ENCODE measurements around the gene SYNE1. TPM values are rescaled to one million over a fixed set of nuclear protein-coding genes. Genes with fewer than 3 reads are reported as not detected.

SYNE1 gene
- total and polyA plus RNA-seq, 7 donors: 7.2 to 203 (median 86.4) TPM

DNA sequence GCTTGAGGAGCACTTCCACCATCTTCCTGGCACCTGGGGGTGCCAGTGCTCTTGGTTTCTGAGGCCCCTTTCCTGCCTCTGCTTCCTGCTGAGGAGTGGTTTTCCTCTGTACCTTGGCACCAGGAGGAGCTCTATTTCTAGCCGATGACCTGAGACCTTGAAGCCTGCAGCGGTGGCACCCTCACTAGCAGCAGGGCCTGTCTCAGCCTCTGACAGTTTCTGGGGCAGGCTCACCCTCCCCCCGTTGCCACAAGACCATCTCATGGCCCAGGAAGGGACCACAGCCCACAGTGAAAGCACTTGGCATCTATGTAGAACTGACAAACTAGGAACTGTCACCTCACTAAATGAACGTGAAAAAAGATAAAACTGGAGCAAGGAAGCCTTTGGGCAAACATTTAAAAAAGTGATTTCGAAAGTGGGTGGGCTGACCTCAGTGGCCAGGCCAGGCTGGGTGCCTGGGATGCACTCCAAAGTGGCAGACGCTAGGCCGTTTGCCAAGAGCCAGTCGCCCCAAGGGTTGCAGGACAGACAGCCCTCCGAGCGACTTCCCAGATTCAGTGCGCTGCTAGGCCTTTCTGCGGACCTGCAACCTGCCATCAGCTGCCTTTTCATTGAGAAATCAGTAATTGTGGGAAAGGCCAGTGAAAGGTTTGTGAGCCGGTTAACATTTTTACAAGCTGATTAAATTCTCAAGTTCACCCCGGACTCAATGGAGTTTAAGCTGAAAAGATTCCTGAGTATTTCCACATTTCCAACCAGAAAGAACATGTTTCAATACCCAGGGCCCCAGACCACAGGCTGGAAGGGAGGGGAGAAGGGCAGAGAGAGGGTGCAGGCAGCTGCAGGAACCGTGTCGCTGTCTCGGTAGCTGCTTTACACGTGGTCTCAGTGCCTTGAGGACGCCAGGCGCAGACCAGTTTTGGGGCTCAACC is 526.0 kb downstream of the SYNE1 start:
- 54 to 62% methylated on average over 20 of the region's 20 CpGs for WGBS, 2 donors
- Histone ChIP-seq H3K9me3 (no peaks in the 10 kb centered on the region), H3K4me3 (no peak overlapping the region), H3K4me1 (peaks cover 0 to 8% (median 6%) of the 10 kb centered on the region in 4 donors), H3K27ac (peak overlapping the region in 2 of 4 donors; percentile 13 to 16), H3K36me3 (no peaks in the 10 kb centered on the region), H3K27me3 (no peaks in the 10 kb centered on the region)
- DNase-seq: no peak
- intact Hi-C loops (cut with DNase I): no loop called here
- TF ChIP-seq, protein P1, sequence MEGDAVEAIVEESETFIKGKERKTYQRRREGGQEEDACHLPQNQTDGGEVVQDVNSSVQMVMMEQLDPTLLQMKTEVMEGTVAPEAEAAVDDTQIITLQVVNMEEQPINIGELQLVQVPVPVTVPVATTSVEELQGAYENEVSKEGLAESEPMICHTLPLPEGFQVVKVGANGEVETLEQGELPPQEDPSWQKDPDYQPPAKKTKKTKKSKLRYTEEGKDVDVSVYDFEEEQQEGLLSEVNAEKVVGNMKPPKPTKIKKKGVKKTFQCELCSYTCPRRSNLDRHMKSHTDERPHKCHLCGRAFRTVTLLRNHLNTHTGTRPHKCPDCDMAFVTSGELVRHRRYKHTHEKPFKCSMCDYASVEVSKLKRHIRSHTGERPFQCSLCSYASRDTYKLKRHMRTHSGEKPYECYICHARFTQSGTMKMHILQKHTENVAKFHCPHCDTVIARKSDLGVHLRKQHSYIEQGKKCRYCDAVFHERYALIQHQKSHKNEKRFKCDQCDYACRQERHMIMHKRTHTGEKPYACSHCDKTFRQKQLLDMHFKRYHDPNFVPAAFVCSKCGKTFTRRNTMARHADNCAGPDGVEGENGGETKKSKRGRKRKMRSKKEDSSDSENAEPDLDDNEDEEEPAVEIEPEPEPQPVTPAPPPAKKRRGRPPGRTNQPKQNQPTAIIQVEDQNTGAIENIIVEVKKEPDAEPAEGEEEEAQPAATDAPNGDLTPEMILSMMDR (IDR thresholded peaks at IDR 0.05): no peak
- TF ChIP-seq EP300 (IDR thresholded peaks at IDR 0.05) (no peak), POLR2AphosphoS5 (IDR thresholded peaks at IDR 0.05) (no peak), POLR2A (IDR thresholded peaks at IDR 0.05) (no peak)

DNA sequence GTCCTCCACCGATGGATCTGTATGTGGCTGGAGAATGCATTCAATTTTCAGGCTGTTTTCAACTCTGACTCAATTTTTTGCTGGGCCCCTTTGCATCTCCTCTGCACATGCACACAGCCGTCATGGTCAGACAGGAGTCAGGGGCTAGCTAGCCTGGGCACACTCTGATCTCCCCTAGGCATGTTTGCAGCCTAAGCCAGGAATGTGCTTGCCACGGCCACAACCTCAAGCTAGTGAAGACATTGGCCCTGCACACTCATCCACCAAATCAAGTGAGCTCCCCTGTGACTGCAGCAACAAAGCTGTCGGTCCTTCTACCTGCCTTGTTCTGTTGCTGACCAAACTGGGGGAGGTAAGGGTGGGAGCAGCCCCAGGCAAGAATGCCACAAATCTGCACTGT is 529.2 kb downstream of the SYNE1 start:
- H3K4me3 ChIP-seq: no peak overlapping the region
- no peaks in the 10 kb centered on the region for H3K36me3 ChIP-seq
- peaks cover 0 to 8% (median 6%) of the 10 kb centered on the region in 4 donors for H3K4me1 ChIP-seq
- no peak for DNase-seq
- intact Hi-C loops (cut with DNase I): no loop called here
- 78 to 90% methylated on average over 4 of the region's 4 CpGs for WGBS, 2 donors
- no peaks in the 10 kb centered on the region for H3K9me3 ChIP-seq
- H3K27me3 ChIP-seq: no peaks in the 10 kb centered on the region
- TF ChIP-seq POLR2AphosphoS5 (IDR thresholded peaks at IDR 0.05): no peak
- TF ChIP-seq, protein P1 (IDR thresholded peaks at IDR 0.05): no peak
- no peak for TF ChIP-seq POLR2A (IDR thresholded peaks at IDR 0.05)
- TF ChIP-seq EP300 (IDR thresholded peaks at IDR 0.05): no peak
- no peak overlapping the region for H3K27ac ChIP-seq

DNA sequence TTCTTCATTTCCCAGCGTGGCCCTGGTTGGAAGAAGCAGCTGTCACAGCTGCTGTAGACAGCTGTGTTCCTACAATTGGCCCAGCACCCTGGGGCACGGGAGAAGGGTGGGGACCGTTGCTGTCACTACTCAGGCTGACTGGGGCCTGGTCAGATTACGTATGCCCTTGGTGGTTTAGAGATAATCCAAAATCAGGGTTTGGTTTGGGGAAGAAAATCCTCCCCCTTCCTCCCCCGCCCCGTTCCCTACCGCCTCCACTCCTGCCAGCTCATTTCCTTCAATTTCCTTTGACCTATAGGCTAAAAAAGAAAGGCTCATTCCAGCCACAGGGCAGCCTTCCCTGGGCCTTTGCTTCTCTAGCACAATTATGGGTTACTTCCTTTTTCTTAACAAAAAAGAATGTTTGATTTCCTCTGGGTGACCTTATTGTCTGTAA is 537.0 kb downstream of the SYNE1 start:
- intact Hi-C loops (cut with DNase I): no loop called here
- H3K27ac ChIP-seq: peak overlapping the region in 1 of 4 donors; percentile 40
- no peaks in the 10 kb centered on the region for H3K9me3 ChIP-seq
- no peak for DNase-seq
- no peak overlapping the region for H3K4me3 ChIP-seq
- TF ChIP-seq POLR2A (IDR thresholded peaks at IDR 0.05) (no peak), EP300 (IDR thresholded peaks at IDR 0.05) (no peak), POLR2AphosphoS5 (IDR thresholded peaks at IDR 0.05) (no peak)
- TF ChIP-seq, protein P1 (IDR thresholded peaks at IDR 0.05): no peak
- WGBS, 2 donors: 47 to 58% methylated on average over 7 of the region's 7 CpGs
- H3K4me1 ChIP-seq: peaks cover 0 to 10% (median 0%) of the 10 kb centered on the region in 4 donors
- H3K27me3 ChIP-seq: no peaks in the 10 kb centered on the region
- no peaks in the 10 kb centered on the region for H3K36me3 ChIP-seq

DNA sequence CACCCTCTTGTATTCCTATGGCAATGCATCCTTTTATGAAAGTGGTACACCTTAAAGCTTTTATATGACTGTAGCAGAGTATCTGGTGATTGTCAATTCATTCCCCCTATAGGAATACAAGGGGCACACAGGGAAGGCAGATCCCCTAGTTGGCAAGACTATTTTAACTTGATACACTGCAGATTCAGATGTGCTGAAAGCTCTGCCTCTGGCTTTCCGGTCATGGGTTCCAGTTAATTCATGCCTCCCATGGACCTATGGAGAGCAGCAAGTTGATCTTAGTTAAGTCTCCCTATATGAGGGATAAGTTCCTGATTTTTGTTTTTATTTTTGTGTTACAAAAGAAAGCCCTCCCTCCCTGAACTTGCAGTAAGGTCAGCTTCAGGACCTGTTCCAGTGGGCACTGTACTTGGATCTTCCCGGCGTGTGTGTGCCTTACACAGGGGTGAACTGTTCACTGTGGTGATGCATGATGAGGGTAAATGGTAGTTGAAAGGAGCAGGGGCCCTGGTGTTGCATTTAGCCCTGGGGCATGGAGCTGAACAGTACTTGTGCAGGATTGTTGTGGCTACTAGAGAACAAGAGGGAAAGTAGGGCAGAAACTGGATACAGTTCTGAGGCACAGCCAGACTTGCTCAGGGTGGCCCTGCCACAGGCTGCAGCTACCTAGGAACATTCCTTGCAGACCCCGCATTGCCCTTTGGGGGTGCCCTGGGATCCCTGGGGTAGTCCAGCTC is 537.5 kb downstream of the SYNE1 start:
- no peaks in the 10 kb centered on the region for H3K9me3 ChIP-seq
- H3K4me1 ChIP-seq: peaks cover 0 to 14% (median 4%) of the 10 kb centered on the region in 4 donors
- WGBS, 2 donors: 87 to 91% methylated on average over 4 of the region's 4 CpGs
- peak overlapping the region in 1 of 4 donors; percentile 40 for H3K27ac ChIP-seq
- no peaks in the 10 kb centered on the region for H3K36me3 ChIP-seq
- H3K4me3 ChIP-seq: no peak overlapping the region
- DNase-seq: no peak
- no peak for TF ChIP-seq EP300 (IDR thresholded peaks at IDR 0.05)
- TF ChIP-seq POLR2AphosphoS5 (IDR thresholded peaks at IDR 0.05): no peak
- no peak for TF ChIP-seq POLR2A (IDR thresholded peaks at IDR 0.05)
- TF ChIP-seq, protein P1 (IDR thresholded peaks at IDR 0.05): no peak
- no peaks in the 10 kb centered on the region for H3K27me3 ChIP-seq
- intact Hi-C loops (cut with DNase I): no loop called here

Data from sigmoid colon (tissue), 7 donors.